ENCODE measurements around the gene HSPBP1. TPM values are rescaled to one million over a fixed set of nuclear protein-coding genes. Genes with fewer than 3 reads are reported as not detected.

The HSPBP1 gene
- total RNA-seq, result 20.4 and 64.0 TPM in 2 replicates

GRCh38 chr19:55279770-55280643, at the start of gene HSPBP1:
Gene HSPBP1, minus strand, starts transcription at chr19:55280110. Its CDS starts 502 bp downstream, at chr19:55279608.

DNA sequence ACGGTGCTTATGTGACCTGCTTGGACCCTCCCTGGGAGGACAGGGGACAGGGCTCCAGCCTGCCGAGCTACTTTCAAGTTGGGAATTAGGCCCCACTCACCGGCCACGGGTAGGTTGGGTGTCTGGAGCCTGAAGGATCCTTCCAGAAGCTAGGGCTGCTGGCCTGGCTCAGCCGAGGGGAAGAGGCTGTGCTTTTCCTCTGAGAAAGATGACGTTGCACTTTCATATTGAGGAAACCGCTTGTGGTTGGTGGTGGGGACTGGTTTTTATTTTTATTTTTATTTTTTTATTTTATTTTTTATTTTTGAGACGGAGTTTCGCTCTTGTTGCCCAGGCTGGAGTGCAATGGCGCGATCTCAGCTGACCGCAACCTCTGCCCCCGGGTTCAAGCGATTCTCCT, 45.3 kb upstream of the HSPBP1 start, which contains the start of gene TMEM150B:
TMEM150B (minus strand) TSS at position 170 of the 400 bp plus-strand sequence. CDS start 4,305 bp downstream, outside the sequence.

DNA sequence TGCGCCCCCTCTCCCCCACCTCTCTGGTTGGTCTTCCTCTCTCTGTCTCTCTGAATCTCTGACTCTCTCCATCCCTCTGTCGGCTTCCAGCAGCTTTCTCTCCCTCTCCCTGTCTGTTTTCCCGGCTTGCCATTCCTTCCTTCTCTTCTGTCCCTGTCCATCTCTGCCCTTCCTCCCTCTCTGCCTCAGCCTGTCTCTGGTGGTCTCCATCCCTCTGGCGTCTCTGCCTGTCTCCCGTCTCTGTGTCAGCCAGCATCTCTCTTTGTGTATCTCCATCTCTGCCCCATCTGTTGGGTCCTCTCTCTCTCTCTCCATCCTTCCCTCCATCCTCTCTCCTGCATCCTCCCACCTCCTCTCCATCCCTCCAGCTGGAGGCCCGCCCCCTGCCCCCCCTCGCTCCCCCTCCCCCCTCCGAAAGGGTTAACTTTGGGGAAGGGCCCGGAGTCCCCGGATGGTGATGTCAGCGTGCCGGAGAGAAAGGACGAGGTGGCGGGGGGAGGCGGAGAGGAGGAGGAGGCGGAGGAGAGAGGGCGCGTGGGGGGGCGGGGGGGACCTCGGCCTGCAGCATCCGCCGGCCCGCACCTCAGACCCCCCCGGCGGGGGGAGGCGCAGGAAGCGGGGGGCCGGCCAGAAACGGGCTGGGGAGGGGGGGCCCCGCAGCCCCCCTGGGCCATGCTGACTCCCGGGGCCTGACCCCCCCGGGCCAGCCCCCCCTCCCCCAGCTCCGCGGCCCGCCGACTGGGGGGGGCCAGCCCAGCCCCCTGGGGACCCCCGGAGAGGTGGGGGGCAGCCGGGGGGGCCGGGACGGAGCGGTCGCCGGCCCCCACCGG, 3.9 kb upstream of the HSPBP1 start, which contains the start of gene BRSK1:
BRSK1 (plus strand) TSS at position 450 of the 830 bp plus-strand sequence. CDS start 446 bp downstream, outside the sequence.

DNA sequence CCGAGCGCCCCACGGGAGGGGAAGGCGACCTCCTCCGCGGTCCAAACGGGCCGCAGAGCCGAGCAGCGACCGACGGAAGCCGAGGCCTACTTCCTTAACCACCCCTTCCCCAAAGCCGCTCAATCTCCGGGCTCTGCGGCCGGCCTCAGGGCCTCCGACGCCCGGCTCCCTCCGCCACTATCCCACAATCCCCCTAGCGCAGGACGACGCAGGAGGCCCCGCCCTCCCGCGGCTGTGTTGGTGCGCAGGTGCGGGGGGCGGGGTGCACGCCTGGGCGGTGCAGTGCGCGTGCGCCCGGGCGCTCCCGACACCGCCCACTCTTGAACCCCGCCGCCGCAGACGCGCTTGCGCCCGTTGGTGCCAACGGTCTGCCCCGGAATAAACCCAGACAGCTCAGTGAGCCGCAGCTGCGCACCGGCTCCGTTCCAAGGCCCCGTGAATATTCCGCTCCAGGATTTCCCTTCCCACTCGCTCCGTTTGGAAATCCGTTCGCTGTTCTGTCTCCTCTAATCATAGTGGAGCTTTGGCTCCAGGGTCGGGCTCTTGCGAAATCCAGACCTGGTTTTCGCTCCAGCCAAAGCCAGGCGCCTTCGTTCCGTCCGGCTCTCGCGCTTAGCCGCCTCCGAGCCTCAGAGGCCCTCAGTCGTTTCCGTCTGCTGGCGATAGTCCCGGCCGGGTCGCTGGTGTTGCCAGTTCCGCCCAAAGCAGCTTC, 20.9 kb downstream of the HSPBP1 start, which contains the start of gene PPP6R1:
PPP6R1 (minus strand) TSS at position 190 of the 712 bp plus-strand sequence. CDS start 11,914 bp downstream, outside the sequence.

GRCh38 chr19:55228403-55229031, 51.4 kb downstream of the HSPBP1 start, which contains the start of gene TMEM86B:
Gene TMEM86B, minus strand, starts transcription at chr19:55228763. Its CDS starts 22 bp downstream, at chr19:55228741.

Small RNA genes lying within 50 kb of the gene (small RNA-seq; reads per million reads assigned to genes)
- gene MIR6802 (not detected), gene MIR6803 (not detected), gene MIR6804 (not detected)

Other genes starting within 250 kb of the HSPBP1 start
- gene GP6, start 241.8 kb downstream of the HSPBP1 start, total RNA-seq, result 0.39 and 1.8 TPM in 2 replicates
- 23.2 and 55.0 TPM in 2 replicates for gene RDH13, start 217.0 kb downstream of the HSPBP1 start, total RNA-seq
- 45.9 and 64.6 TPM in 2 replicates for gene EPS8L1, start 204.2 kb downstream of the HSPBP1 start, total RNA-seq
- gene PPP1R12C, start 162.5 kb downstream of the HSPBP1 start, total RNA-seq, result 53.4 and 55.2 TPM in 2 replicates
- gene TNNT1, start 130.9 kb downstream of the HSPBP1 start, total RNA-seq, result 28.4 and 80.9 TPM in 2 replicates
- gene TNNI3, start 122.4 kb downstream of the HSPBP1 start, total RNA-seq, result 0.43 TPM in 1 of 2 replicates, not detected in the other
- gene DNAAF3, start 113.5 kb downstream of the HSPBP1 start, total RNA-seq, result 0.76 TPM in 1 of 2 replicates, not detected in the other
- gene SYT5, start 99.8 kb downstream of the HSPBP1 start, total RNA-seq, result not detected in 2 replicates
- under 0.01 and 0.22 TPM in 2 replicates for gene PTPRH, start 70.6 kb downstream of the HSPBP1 start, total RNA-seq
- gene TMEM86B, start 51.3 kb downstream of the HSPBP1 start, total RNA-seq, result 3.9 TPM in 2 replicates
- gene PPP6R1, start 21.1 kb downstream of the HSPBP1 start, total RNA-seq, result 32.2 and 54.1 TPM in 2 replicates
- 0.79 and 2.2 TPM in 2 replicates for gene BRSK1, start 3.9 kb upstream of the HSPBP1 start, total RNA-seq
- not detected in 2 replicates for gene TMEM150B, start 45.2 kb upstream of the HSPBP1 start, total RNA-seq
- gene KMT5C, start 59.8 kb upstream of the HSPBP1 start, total RNA-seq, result 10.5 and 24.3 TPM in 2 replicates
- gene COX6B2, start 74.6 kb upstream of the HSPBP1 start, total RNA-seq, result 0.11 and 0.79 TPM in 2 replicates
- gene GARIN5B, start 83.2 kb upstream of the HSPBP1 start, total RNA-seq, result 0.39 TPM in 1 of 2 replicates, not detected in the other
- 5.1 and 7.7 TPM in 2 replicates for gene IL11, start 90.4 kb upstream of the HSPBP1 start, total RNA-seq
- 2.0 TPM in 1 of 2 replicates, not detected in the other for gene TMEM190, start 96.7 kb upstream of the HSPBP1 start, total RNA-seq
- gene TMEM238, start 104.2 kb upstream of the HSPBP1 start, total RNA-seq, result 0.39 and 3.7 TPM in 2 replicates
- gene RPL28, start 105.8 kb upstream of the HSPBP1 start, total RNA-seq, result 362 and 492 TPM in 2 replicates
- 30.2 and 81.9 TPM in 2 replicates for gene UBE2S, start 127.7 kb upstream of the HSPBP1 start, total RNA-seq
- gene SHISA7, start 163.2 kb upstream of the HSPBP1 start, total RNA-seq, result not detected in 2 replicates
- gene ISOC2, start 181.5 kb upstream of the HSPBP1 start, total RNA-seq, result 63.6 and 80.4 TPM in 2 replicates
- not detected in 2 replicates for gene C19orf85, start 184.6 kb upstream of the HSPBP1 start, total RNA-seq
- 2.0 and 2.8 TPM in 2 replicates for gene ZNF628, start 196.5 kb upstream of the HSPBP1 start, total RNA-seq
- gene NAT14, start 205.1 kb upstream of the HSPBP1 start, total RNA-seq, result 7.7 and 10.6 TPM in 2 replicates
- 0.22 and 1.2 TPM in 2 replicates for gene SSC5D, start 208.3 kb upstream of the HSPBP1 start, total RNA-seq

Measured in placental epithelial cell (primary cell).